Activated CD4-positive, alpha-beta T cell treated with anti-CD3 and anti-CD28 coated beads, Interleukin-2, amount 10 ng/mL, durations not matched to agents 24 days and 14 days (primary cell): Measurements from ENCODE around the gene ARHGEF12. TPM values are rescaled to one million over a fixed set of nuclear protein-coding genes. Genes with fewer than 3 reads are reported as not detected.

Source experiments
- DNase-seq: peaks from one replicate; pipeline ENCODE4 v3.0.0; 2022
- H3K27ac Mint-ChIP-seq: one replicate; pipeline ENCODE4 v1.8.0; 2022; ENCODE audit warnings: mild to moderate bottlenecking, mixed read lengths
- H3K27me3 Mint-ChIP-seq: one replicate; pipeline ENCODE4 v1.8.0; 2022; ENCODE audit warnings: mixed read lengths
- H3K36me3 Mint-ChIP-seq: one replicate; pipeline ENCODE4 v1.8.0; 2022; ENCODE audit warnings: low read depth, mild to moderate bottlenecking, mixed read lengths
- H3K4me1 Mint-ChIP-seq: one replicate; pipeline ENCODE4 v1.8.0; 2021; ENCODE audit warnings: mixed read lengths
- H3K4me3 Mint-ChIP-seq: one replicate; pipeline ENCODE4 v1.8.0; 2022; ENCODE audit warnings: mild to moderate bottlenecking, moderate library complexity, mixed read lengths
- H3K9me3 Mint-ChIP-seq: one replicate; pipeline ENCODE4 v1.8.0; 2021; ENCODE audit warnings: mixed read lengths
- intact Hi-C: fragments of 100-400 bp; cut with micrococcal nuclease; formaldehyde crosslinking; loops from one replicate; pipeline ENCODE4 v1.15.1; 2023
- total RNA-seq: library from RNA; stranded (reverse); gene quantifications from 2 replicates; pipeline ENCODE4 v1.2.3, GENCODE V29; 2022

Gene ARHGEF12
- total RNA-seq, 1 donor from 2014 or later = 20.3 TPM

- Mint-ChIP-seq H3K27me3 (peaks cover 17% of the 10 kb centered on the region), H3K27ac (no peak overlapping the region), H3K9me3 (no peaks in the 10 kb centered on the region), H3K4me3 (no peak overlapping the region), H3K4me1 (no peaks in the 10 kb centered on the region), H3K36me3 (no peaks in the 10 kb centered on the region)
- intact Hi-C loops = no loop called here
- no peak for DNase-seq
These were observed 29.3 kb downstream of the ARHGEF12 start for GRCh38 chr11:120365512-120365911.

GRCh38 chr11:120372296-120372695, 36.1 kb downstream of the ARHGEF12 start:
- Mint-ChIP-seq H3K4me1 (no peaks in the 10 kb centered on the region), H3K36me3 (no peaks in the 10 kb centered on the region), H3K27me3 (peaks cover 22% of the 10 kb centered on the region), H3K4me3 (no peak overlapping the region), H3K9me3 (no peaks in the 10 kb centered on the region), H3K27ac (no peak overlapping the region)
- intact Hi-C loops = no loop called here
- DNase-seq = no peak

- Mint-ChIP-seq H3K36me3 (no peaks in the 10 kb centered on the region), H3K9me3 (peaks cover 11% of the 10 kb centered on the region), H3K27ac (no peak overlapping the region), H3K27me3 (peaks cover 30% of the 10 kb centered on the region), H3K4me3 (no peak overlapping the region), H3K4me1 (no peaks in the 10 kb centered on the region)
- intact Hi-C loops = no loop called here
- no peak for DNase-seq
These were observed 38.9 kb downstream of the ARHGEF12 start for GRCh38 chr11:120375076-120375475.

- Mint-ChIP-seq H3K4me3 (no peak overlapping the region), H3K9me3 (peaks cover 11% of the 10 kb centered on the region), H3K4me1 (no peaks in the 10 kb centered on the region), H3K27ac (no peak overlapping the region), H3K36me3 (no peaks in the 10 kb centered on the region), H3K27me3 (peaks cover 33% of the 10 kb centered on the region)
- intact Hi-C loops = no loop called here
- DNase-seq = no peak
These were observed 40.5 kb downstream of the ARHGEF12 start for GRCh38 chr11:120376547-120377182.

GRCh38 chr11:120378474-120378873, 42.3 kb downstream of the ARHGEF12 start:
- no peaks in the 10 kb centered on the region for H3K36me3 Mint-ChIP-seq
- H3K27me3 Mint-ChIP-seq = peaks cover 33% of the 10 kb centered on the region
- no peak overlapping the region for H3K4me3 Mint-ChIP-seq
- peaks cover 11% of the 10 kb centered on the region for H3K9me3 Mint-ChIP-seq
- intact Hi-C loops = no loop called here
- no peak for DNase-seq
- H3K4me1 Mint-ChIP-seq = no peaks in the 10 kb centered on the region
- no peak overlapping the region for H3K27ac Mint-ChIP-seq

GRCh38 chr11:120381401-120381800, 45.2 kb downstream of the ARHGEF12 start:
- no peak for DNase-seq
- Mint-ChIP-seq H3K27me3 (peaks cover 34% of the 10 kb centered on the region), H3K9me3 (peaks cover 11% of the 10 kb centered on the region), H3K4me3 (no peak overlapping the region), H3K27ac (no peak overlapping the region), H3K4me1 (no peaks in the 10 kb centered on the region), H3K36me3 (no peaks in the 10 kb centered on the region)
- intact Hi-C loops = no loop called here

- H3K4me1 Mint-ChIP-seq = no peaks in the 10 kb centered on the region
- DNase-seq = no peak
- intact Hi-C loops = no loop called here
- peaks cover 4% of the 10 kb centered on the region for H3K9me3 Mint-ChIP-seq
- H3K36me3 Mint-ChIP-seq = no peaks in the 10 kb centered on the region
- no peak overlapping the region for H3K27ac Mint-ChIP-seq
- H3K4me3 Mint-ChIP-seq = no peak overlapping the region
- peaks cover 33% of the 10 kb centered on the region for H3K27me3 Mint-ChIP-seq
These were observed 47.4 kb downstream of the ARHGEF12 start for GRCh38 chr11:120383518-120384155.

GRCh38 chr11:120384476-120384875, 48.3 kb downstream of the ARHGEF12 start:
- H3K27me3 Mint-ChIP-seq = peaks cover 32% of the 10 kb centered on the region

GRCh38 chr11:120385110-120385509, 48.9 kb downstream of the ARHGEF12 start:
- DNase-seq = no peak
- Mint-ChIP-seq H3K36me3 (no peaks in the 10 kb centered on the region), H3K4me3 (no peak overlapping the region), H3K27me3 (peaks cover 32% of the 10 kb centered on the region), H3K27ac (no peak overlapping the region), H3K9me3 (peaks cover 4% of the 10 kb centered on the region), H3K4me1 (no peaks in the 10 kb centered on the region)
- intact Hi-C loops = no loop called here

More at GRCh38 chr11:120384476-120384875, 48.3 kb downstream of the ARHGEF12 start:
- Mint-ChIP-seq H3K9me3 (peaks cover under 1% of the 10 kb centered on the region), H3K4me3 (no peak overlapping the region), H3K4me1 (no peaks in the 10 kb centered on the region), H3K36me3 (no peaks in the 10 kb centered on the region), H3K27ac (no peak overlapping the region)
- intact Hi-C loops = no loop called here
- no peak for DNase-seq

GRCh38 chr11:120385655-120386054, 49.4 kb downstream of the ARHGEF12 start:
- peaks cover 2% of the 10 kb centered on the region for H3K36me3 Mint-ChIP-seq
- peaks cover 34% of the 10 kb centered on the region for H3K27me3 Mint-ChIP-seq
- DNase-seq = no peak
- no peak overlapping the region for H3K4me3 Mint-ChIP-seq
- no peaks in the 10 kb centered on the region for H3K4me1 Mint-ChIP-seq
- H3K9me3 Mint-ChIP-seq = peaks cover 7% of the 10 kb centered on the region
- intact Hi-C loops = no loop called here
- no peak overlapping the region for H3K27ac Mint-ChIP-seq

- no peaks in the 10 kb centered on the region for H3K4me1 Mint-ChIP-seq
- peaks cover 7% of the 10 kb centered on the region for H3K9me3 Mint-ChIP-seq
- H3K36me3 Mint-ChIP-seq = peaks cover 2% of the 10 kb centered on the region
- intact Hi-C loops = no loop called here
- no peak overlapping the region for H3K27ac Mint-ChIP-seq
- H3K4me3 Mint-ChIP-seq = no peak overlapping the region
- no peak for DNase-seq
- H3K27me3 Mint-ChIP-seq = peaks cover 32% of the 10 kb centered on the region
These were observed 50.1 kb downstream of the ARHGEF12 start for GRCh38 chr11:120386318-120386717.

- peaks cover 34% of the 10 kb centered on the region for H3K27me3 Mint-ChIP-seq
- no peak overlapping the region for H3K4me3 Mint-ChIP-seq
- H3K36me3 Mint-ChIP-seq = peaks cover 2% of the 10 kb centered on the region
- DNase-seq = no peak
- intact Hi-C loops = no loop called here
- H3K4me1 Mint-ChIP-seq = no peaks in the 10 kb centered on the region
- no peak overlapping the region for H3K27ac Mint-ChIP-seq
- peaks cover 7% of the 10 kb centered on the region for H3K9me3 Mint-ChIP-seq
These were observed 50.7 kb downstream of the ARHGEF12 start for GRCh38 chr11:120386774-120387371.

GRCh38 chr11:120388261-120388660, 52.0 kb downstream of the ARHGEF12 start:
- Mint-ChIP-seq H3K9me3 (peaks cover 7% of the 10 kb centered on the region), H3K36me3 (peaks cover 2% of the 10 kb centered on the region), H3K27me3 (peaks cover 39% of the 10 kb centered on the region), H3K4me3 (no peak overlapping the region), H3K27ac (no peak overlapping the region), H3K4me1 (no peaks in the 10 kb centered on the region)
- intact Hi-C loops = no loop called here
- DNase-seq = no peak

- intact Hi-C loops = no loop called here
- H3K27ac Mint-ChIP-seq = no peak overlapping the region
- peaks cover 34% of the 10 kb centered on the region for H3K27me3 Mint-ChIP-seq
- H3K4me3 Mint-ChIP-seq = no peak overlapping the region
- H3K4me1 Mint-ChIP-seq = no peaks in the 10 kb centered on the region
- no peak for DNase-seq
- peaks cover 7% of the 10 kb centered on the region for H3K9me3 Mint-ChIP-seq
- peaks cover 2% of the 10 kb centered on the region for H3K36me3 Mint-ChIP-seq
These were observed 53.7 kb downstream of the ARHGEF12 start for GRCh38 chr11:120389693-120390584.
